ENCODE measurements around the gene SGPP2. TPM values are rescaled to one million over a fixed set of nuclear protein-coding genes. Genes with fewer than 3 reads are reported as not detected.

Gene SGPP2
- total and polyA plus RNA-seq, 2 experiments from 2014 or later: 0.08 TPM; not detected in 1

- no peak overlapping the region for H3K4me3 Mint-ChIP-seq
- H3K9me2 ChIP-seq (ENCODE audit: insufficient read depth): no peaks in the 10 kb centered on the region
Measured at GRCh38 chr2:222603501-222603900, 179.2 kb downstream of the SGPP2 start.

More at GRCh38 chr2:222603501-222603900, 179.2 kb downstream of the SGPP2 start:
- H3K27me3 Mint-ChIP-seq (ENCODE audit: insufficient read depth, low read depth, poor library complexity): no peaks in the 10 kb centered on the region
- peaks cover 9% of the 10 kb centered on the region; the same call in 2 of the 3 replicates for H3K36me3 Mint-ChIP-seq (ENCODE audit: low read depth)
- Histone ChIP-seq H3F3A (replicated peaks; ENCODE audit: low read depth) (no peaks in the 10 kb centered on the region), H3K36me3 (ENCODE audit: insufficient read depth) (peaks cover 3% of the 10 kb centered on the region), H3K4me3 (no peak overlapping the region), H3K27ac (ENCODE audit: low read depth) (no peak overlapping the region), H3K79me2 (replicated peaks; ENCODE audit: insufficient read depth) (0 out of 2 replicates have a peak, but pooled peaks cover 5% of the 10 kb centered on the region), H3K4me1 (ENCODE audit: insufficient read depth) (no peaks in the 10 kb centered on the region), H3K4me2 (no peak overlapping the region), H3K27me3 (ENCODE audit: insufficient read depth) (no peaks in the 10 kb centered on the region), H4K20me1 (replicated peaks; ENCODE audit: insufficient read depth) (no peaks in the 10 kb centered on the region), H2AFZ (no peak overlapping the region)
- no peak for DNase-seq (ENCODE audit: low spot score)
- ATAC-seq: no peak
- H3K4me1 Mint-ChIP-seq: no peaks in the 10 kb centered on the region
- H3K27ac Mint-ChIP-seq: no peak overlapping the region
- H3K9me3 Mint-ChIP-seq: no peaks in the 10 kb centered on the region
- TF ChIP-seq EZH2phosphoT487 (IDR thresholded peaks at IDR 0.05; ENCODE audit: unreplicated experiment): no peak
- TF ChIP-seq ZNF114 (CRISPR knock-in tag; IDR thresholded peaks at IDR 0.05): no peak
- TF ChIP-seq JUNB (IDR thresholded peaks at IDR 0.05; ENCODE audit: unreplicated experiment): no peak
- TF ChIP-seq ETS1 (IDR thresholded peaks at IDR 0.05): no peak
- TF ChIP-seq, protein P1, sequence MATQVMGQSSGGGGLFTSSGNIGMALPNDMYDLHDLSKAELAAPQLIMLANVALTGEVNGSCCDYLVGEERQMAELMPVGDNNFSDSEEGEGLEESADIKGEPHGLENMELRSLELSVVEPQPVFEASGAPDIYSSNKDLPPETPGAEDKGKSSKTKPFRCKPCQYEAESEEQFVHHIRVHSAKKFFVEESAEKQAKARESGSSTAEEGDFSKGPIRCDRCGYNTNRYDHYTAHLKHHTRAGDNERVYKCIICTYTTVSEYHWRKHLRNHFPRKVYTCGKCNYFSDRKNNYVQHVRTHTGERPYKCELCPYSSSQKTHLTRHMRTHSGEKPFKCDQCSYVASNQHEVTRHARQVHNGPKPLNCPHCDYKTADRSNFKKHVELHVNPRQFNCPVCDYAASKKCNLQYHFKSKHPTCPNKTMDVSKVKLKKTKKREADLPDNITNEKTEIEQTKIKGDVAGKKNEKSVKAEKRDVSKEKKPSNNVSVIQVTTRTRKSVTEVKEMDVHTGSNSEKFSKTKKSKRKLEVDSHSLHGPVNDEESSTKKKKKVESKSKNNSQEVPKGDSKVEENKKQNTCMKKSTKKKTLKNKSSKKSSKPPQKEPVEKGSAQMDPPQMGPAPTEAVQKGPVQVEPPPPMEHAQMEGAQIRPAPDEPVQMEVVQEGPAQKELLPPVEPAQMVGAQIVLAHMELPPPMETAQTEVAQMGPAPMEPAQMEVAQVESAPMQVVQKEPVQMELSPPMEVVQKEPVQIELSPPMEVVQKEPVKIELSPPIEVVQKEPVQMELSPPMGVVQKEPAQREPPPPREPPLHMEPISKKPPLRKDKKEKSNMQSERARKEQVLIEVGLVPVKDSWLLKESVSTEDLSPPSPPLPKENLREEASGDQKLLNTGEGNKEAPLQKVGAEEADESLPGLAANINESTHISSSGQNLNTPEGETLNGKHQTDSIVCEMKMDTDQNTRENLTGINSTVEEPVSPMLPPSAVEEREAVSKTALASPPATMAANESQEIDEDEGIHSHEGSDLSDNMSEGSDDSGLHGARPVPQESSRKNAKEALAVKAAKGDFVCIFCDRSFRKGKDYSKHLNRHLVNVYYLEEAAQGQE (IDR thresholded peaks at IDR 0.05; ENCODE audit: unreplicated experiment): no peak
- TF ChIP-seq, protein P2, sequence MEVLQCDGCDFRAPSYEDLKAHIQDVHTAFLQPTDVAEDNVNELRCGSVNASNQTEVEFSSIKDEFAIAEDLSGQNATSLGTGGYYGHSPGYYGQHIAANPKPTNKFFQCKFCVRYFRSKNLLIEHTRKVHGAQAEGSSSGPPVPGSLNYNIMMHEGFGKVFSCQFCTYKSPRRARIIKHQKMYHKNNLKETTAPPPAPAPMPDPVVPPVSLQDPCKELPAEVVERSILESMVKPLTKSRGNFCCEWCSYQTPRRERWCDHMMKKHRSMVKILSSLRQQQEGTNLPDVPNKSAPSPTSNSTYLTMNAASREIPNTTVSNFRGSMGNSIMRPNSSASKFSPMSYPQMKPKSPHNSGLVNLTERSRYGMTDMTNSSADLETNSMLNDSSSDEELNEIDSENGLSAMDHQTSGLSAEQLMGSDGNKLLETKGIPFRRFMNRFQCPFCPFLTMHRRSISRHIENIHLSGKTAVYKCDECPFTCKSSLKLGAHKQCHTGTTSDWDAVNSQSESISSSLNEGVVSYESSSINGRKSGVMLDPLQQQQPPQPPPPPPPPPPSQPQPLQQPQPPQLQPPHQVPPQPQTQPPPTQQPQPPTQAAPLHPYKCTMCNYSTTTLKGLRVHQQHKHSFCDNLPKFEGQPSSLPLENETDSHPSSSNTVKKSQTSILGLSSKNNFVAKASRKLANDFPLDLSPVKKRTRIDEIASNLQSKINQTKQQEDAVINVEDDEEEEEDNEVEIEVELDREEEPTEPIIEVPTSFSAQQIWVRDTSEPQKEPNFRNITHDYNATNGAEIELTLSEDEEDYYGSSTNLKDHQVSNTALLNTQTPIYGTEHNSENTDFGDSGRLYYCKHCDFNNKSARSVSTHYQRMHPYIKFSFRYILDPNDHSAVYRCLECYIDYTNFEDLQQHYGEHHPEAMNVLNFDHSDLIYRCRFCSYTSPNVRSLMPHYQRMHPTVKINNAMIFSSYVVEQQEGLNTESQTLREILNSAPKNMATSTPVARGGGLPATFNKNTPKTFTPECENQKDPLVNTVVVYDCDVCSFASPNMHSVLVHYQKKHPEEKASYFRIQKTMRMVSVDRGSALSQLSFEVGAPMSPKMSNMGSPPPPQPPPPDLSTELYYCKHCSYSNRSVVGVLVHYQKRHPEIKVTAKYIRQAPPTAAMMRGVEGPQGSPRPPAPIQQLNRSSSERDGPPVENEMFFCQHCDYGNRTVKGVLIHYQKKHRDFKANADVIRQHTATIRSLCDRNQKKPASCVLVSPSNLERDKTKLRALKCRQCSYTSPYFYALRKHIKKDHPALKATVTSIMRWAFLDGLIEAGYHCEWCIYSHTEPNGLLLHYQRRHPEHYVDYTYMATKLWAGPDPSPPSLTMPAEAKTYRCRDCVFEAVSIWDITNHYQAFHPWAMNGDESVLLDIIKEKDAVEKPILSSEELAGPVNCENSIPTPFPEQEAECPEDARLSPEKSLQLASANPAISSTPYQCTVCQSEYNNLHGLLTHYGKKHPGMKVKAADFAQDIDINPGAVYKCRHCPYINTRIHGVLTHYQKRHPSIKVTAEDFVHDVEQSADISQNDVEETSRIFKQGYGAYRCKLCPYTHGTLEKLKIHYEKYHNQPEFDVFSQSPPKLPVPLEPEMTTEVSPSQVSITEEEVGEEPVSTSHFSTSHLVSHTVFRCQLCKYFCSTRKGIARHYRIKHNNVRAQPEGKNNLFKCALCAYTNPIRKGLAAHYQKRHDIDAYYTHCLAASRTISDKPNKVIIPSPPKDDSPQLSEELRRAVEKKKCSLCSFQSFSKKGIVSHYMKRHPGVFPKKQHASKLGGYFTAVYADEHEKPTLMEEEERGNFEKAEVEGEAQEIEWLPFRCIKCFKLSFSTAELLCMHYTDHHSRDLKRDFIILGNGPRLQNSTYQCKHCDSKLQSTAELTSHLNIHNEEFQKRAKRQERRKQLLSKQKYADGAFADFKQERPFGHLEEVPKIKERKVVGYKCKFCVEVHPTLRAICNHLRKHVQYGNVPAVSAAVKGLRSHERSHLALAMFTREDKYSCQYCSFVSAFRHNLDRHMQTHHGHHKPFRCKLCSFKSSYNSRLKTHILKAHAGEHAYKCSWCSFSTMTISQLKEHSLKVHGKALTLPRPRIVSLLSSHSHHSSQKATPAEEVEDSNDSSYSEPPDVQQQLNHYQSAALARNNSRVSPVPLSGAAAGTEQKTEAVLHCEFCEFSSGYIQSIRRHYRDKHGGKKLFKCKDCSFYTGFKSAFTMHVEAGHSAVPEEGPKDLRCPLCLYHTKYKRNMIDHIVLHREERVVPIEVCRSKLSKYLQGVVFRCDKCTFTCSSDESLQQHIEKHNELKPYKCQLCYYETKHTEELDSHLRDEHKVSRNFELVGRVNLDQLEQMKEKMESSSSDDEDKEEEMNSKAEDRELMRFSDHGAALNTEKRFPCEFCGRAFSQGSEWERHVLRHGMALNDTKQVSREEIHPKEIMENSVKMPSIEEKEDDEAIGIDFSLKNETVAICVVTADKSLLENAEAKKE (CRISPR knock-in tag; IDR thresholded peaks at IDR 0.05): no peak
- no peak for TF ChIP-seq EZH2 (IDR thresholded peaks at IDR 0.05; ENCODE audit: low read depth, unreplicated experiment)
- TF ChIP-seq NANOG (IDR thresholded peaks at IDR 0.05; ENCODE audit: borderline replicate concordance): no peak
- TF ChIP-seq CREB1 (CRISPR knock-in tag; IDR thresholded peaks at IDR 0.05; ENCODE audit: low read depth): no peak
- no peak for TF ChIP-seq STAT1 (IDR thresholded peaks at IDR 0.05; ENCODE audit: unreplicated experiment)
- no peak for TF ChIP-seq POLR2AphosphoS5 (IDR thresholded peaks at IDR 0.05; ENCODE audit: low read depth)
- TF ChIP-seq ZNF331 (CRISPR knock-in tag; IDR thresholded peaks at IDR 0.05; ENCODE audit: low read depth): no peak
- TF ChIP-seq, protein P3, sequence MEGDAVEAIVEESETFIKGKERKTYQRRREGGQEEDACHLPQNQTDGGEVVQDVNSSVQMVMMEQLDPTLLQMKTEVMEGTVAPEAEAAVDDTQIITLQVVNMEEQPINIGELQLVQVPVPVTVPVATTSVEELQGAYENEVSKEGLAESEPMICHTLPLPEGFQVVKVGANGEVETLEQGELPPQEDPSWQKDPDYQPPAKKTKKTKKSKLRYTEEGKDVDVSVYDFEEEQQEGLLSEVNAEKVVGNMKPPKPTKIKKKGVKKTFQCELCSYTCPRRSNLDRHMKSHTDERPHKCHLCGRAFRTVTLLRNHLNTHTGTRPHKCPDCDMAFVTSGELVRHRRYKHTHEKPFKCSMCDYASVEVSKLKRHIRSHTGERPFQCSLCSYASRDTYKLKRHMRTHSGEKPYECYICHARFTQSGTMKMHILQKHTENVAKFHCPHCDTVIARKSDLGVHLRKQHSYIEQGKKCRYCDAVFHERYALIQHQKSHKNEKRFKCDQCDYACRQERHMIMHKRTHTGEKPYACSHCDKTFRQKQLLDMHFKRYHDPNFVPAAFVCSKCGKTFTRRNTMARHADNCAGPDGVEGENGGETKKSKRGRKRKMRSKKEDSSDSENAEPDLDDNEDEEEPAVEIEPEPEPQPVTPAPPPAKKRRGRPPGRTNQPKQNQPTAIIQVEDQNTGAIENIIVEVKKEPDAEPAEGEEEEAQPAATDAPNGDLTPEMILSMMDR (conservative IDR thresholded peaks at IDR 0.05; ENCODE audit: low read depth in 2 of 2): no peak
